ENCODE results near the gene ECM1.

ECM1 gene

DNA sequence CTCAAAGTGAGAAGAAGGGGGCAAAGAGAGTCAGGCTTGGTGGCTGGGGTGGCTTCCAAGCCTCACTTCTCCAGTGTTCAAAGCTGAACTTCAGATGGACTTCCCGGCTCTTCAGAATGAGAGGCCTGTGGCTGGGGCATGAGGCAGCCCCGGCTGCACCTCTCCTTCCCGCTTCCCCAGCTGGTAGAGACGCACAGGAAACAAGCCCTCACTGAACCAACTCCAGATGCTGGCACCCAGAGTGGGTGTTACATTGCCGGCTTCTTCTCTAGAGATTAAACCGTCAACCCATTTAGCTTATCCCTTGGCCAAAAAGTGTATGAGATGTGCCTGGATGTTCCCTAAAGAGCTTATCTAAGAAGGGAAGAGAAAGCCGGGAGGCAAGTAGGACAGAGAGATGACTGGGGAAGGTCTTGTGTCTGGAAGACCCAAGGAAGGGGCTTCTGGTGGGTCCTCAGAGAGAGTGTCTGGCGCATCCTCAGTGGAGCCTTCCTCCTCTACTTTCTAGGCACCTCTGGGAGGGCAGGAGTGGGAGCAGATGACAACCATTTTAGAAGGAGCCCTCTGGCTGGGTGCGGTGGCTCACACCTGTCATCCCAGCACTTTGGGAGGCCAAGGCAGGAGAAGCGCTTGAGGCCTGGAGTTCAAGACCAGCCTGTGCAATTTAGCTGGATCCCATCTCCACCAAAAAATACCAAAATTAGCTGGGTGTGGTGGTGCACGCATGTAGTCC, 43.3 kb downstream of the ECM1 start:
- TF ChIP-seq, protein P1, sequence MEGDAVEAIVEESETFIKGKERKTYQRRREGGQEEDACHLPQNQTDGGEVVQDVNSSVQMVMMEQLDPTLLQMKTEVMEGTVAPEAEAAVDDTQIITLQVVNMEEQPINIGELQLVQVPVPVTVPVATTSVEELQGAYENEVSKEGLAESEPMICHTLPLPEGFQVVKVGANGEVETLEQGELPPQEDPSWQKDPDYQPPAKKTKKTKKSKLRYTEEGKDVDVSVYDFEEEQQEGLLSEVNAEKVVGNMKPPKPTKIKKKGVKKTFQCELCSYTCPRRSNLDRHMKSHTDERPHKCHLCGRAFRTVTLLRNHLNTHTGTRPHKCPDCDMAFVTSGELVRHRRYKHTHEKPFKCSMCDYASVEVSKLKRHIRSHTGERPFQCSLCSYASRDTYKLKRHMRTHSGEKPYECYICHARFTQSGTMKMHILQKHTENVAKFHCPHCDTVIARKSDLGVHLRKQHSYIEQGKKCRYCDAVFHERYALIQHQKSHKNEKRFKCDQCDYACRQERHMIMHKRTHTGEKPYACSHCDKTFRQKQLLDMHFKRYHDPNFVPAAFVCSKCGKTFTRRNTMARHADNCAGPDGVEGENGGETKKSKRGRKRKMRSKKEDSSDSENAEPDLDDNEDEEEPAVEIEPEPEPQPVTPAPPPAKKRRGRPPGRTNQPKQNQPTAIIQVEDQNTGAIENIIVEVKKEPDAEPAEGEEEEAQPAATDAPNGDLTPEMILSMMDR (IDR thresholded peaks at IDR 0.05) = no peak
- H3K27ac ChIP-seq = no peak overlapping the region

DNA sequence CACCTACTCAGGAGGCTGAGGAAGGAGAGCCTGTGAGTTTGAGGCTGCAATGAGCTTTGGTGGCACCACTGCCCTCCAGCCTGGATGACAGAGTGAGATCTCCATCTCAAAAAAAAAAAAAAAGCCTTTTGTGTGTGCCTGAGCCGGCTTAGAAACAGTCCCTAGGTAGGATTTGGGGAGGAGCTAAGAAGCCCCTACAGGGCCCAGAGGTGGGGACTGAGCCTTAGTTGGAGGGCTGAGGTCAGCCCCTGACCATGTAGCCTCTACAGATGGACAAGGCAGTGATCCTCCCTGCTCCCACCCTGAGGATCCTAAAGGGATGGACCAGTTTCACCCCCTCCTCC, 43.8 kb downstream of the ECM1 start:
- TF ChIP-seq ZFX (IDR thresholded peaks at IDR 0.05; ENCODE audit: borderline replicate concordance) = no peak
- no peak overlapping the region for H3K27ac ChIP-seq

DNA sequence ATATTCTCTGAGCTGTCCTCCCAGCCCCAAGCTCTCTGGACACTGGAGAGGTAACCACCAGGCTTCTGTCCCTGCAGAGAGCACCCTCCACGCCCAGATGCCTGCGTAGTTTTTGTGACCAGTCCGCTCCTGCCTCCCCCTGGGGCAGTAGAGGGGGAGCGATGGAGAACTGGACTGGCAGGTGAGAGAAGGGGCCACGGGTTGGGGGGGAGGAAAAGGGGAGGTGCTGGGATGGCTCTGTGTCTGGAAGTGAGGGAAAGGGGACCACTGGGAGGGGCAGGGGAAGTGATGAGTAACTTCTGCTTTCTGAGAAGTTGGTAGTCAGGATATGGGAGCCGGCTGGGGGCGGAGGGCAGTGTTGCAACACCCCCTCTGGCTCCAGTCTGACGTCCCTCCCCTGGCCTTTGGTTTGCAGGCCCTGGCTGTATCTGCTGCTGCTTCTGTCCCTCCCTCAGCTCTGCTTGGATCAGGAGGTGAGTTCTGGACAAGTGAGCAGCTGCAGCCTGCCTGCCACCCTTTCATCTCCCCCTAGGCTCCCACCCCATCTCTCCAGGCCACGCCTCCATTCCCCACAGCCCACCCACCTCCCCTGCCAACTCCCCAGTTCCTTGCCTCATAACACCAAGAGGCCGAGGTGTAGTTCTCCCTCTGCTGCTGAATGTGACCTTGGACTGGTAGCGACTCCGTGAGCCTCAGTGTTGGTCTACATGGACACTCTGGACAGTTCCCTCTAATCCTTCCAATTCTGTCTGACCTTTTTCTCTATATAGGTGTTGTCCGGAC, 44.4 kb downstream of the ECM1 start:
- H3K27ac ChIP-seq = no peak overlapping the region
- TF ChIP-seq, protein P1 (IDR thresholded peaks at IDR 0.05) = no peak
- TF ChIP-seq ZFX (IDR thresholded peaks at IDR 0.05; ENCODE audit: borderline replicate concordance) = no peak

DNA sequence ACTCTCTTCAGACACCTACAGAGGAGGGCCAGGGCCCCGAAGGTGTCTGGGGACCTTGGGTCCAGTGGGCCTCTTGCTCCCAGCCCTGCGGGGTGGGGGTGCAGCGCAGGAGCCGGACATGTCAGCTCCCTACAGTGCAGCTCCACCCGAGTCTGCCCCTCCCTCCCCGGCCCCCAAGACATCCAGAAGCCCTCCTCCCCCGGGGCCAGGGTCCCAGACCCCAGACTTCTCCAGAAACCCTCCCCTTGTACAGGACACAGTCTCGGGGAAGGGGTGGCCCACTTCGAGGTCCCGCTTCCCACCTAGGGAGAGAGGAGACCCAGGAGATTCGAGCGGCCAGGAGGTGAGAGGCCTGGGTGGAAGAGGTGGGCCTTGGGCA, 45.0 kb downstream of the ECM1 start:
- TF ChIP-seq, protein P1 (IDR thresholded peaks at IDR 0.05) = no peak
- TF ChIP-seq ZFX (IDR thresholded peaks at IDR 0.05; ENCODE audit: borderline replicate concordance) = no peak
- no peak overlapping the region for H3K27ac ChIP-seq

DNA sequence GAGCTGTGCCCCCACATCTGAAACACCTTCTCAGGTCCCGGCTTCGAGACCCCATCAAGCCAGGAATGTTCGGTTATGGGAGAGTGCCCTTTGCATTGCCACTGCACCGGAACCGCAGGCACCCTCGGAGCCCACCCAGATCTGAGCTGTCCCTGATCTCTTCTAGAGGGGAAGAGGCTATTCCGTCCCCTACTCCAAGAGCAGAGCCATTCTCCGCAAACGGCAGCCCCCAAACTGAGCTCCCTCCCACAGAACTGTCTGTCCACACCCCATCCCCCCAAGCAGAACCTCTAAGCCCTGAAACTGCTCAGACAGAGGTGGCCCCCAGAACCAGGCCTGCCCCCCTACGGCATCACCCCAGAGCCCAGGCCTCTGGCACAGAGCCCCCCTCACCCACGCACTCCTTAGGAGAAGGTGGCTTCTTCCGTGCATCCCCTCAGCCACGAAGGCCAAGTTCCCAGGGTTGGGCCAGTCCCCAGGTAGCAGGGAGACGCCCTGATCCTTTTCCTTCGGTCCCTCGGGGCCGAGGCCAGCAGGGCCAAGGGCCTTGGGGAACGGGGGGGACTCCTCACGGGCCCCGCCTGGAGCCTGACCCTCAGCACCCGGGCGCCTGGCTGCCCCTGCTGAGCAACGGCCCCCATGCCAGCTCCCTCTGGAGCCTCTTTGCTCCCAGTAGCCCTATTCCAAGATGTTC, 45.6 kb downstream of the ECM1 start:
- no peak overlapping the region for H3K27ac ChIP-seq
- TF ChIP-seq ZFX (IDR thresholded peaks at IDR 0.05; ENCODE audit: borderline replicate concordance) = no peak
- TF ChIP-seq, protein P1 (IDR thresholded peaks at IDR 0.05) = no peak

DNA sequence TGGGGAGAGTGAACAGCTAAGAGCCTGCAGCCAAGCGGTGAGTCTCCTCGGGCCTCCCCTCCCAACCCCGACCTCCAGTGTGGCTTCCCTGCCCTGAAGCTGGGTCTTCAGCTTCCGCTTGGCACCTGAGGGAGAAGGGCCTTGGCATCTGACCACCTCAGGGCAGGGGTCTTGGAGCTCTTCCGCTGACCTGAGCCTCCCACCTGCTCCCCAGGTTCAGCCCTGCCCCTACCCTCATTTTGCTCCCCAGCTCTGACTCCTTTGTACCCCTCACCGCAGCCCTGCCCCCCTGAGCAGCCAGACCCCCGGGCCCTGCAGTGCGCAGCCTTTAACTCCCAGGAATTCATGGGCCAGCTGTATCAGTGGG, 46.2 kb downstream of the ECM1 start:
- no peak overlapping the region for H3K27ac ChIP-seq
- no peak for TF ChIP-seq ZFX (IDR thresholded peaks at IDR 0.05; ENCODE audit: borderline replicate concordance)
- TF ChIP-seq, protein P1 (IDR thresholded peaks at IDR 0.05) = no peak

DNA sequence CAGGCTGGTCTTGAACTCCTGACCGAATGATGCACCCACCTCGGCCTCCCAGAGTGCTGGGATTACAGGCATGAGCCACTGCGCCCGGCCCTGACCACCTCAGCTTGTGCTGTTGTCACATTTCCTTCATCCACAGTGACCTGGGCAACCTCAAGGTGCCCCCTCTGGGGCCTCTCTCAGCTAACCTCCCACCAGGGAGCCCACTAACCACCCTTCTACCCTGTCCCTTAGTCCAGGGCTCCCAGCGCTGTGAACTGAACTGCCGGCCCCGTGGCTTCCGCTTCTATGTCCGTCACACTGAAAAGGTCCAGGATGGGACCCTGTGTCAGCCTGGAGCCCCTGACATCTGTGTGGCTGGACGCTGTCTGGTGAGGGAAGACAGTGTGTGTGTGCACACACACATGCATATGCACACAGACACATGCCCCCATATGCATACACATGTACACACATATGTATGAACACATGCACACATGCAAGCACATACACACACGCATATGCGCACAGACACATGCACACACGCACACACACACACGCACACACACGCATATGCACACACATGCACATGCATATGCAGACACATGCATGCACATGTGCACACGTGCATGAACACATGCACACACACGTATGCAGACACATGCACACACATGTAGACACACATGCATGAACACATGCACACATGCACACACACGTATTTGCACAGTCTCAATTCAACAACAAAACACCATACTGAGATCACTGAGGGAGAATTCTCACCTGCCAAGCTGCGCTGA, 47.5 kb downstream of the ECM1 start:
- H3K27ac ChIP-seq = no peak overlapping the region
- TF ChIP-seq ZFX (IDR thresholded peaks at IDR 0.05; ENCODE audit: borderline replicate concordance) = no peak
- TF ChIP-seq, protein P1 (IDR thresholded peaks at IDR 0.05) = no peak

Measured in 22Rv1 (cell line).